NCI-H2171 (cell line): Measurements from ENCODE around the gene MEF2C.
"Not testable (repeated sequence)": the region's sequence is repeated elsewhere in the genome, so short reads cannot be mapped to it uniquely, and the experiment has no call there.

Experiments used
- DNase-seq: peaks from one replicate; lab custom pipeline; 2025; lab: John Stamatoyannopoulos, UW

MEF2C gene

GRCh38 chr5:88798933-88799332 is 84.1 kb downstream of the MEF2C start:
- not testable (repeated sequence) for DNase-seq

GRCh38 chr5:88793797-88794196 is 89.2 kb downstream of the MEF2C start:
- not testable (repeated sequence) for DNase-seq

GRCh38 chr5:88792144-88792840 is 90.7 kb downstream of the MEF2C start:
- DNase-seq, result no peak

- no peak for DNase-seq
Observed at GRCh38 chr5:88787856-88788255, 95.1 kb downstream of the MEF2C start.

- DNase-seq, result no peak
Observed at GRCh38 chr5:88786789-88787188, 96.2 kb downstream of the MEF2C start.

GRCh38 chr5:88785746-88786565 is 97.0 kb downstream of the MEF2C start:
- no peak for DNase-seq

GRCh38 chr5:88782571-88782970 is 100.4 kb downstream of the MEF2C start:
- no peak for DNase-seq

GRCh38 chr5:88780736-88781135 is 102.2 kb downstream of the MEF2C start:
- no peak for DNase-seq

GRCh38 chr5:88778736-88779135 is 104.2 kb downstream of the MEF2C start:
- no peak for DNase-seq

- no peak for DNase-seq
Observed at GRCh38 chr5:88776692-88777091, 106.3 kb downstream of the MEF2C start.

- no peak for DNase-seq
Observed at GRCh38 chr5:88772831-88773230, 110.2 kb downstream of the MEF2C start.

- DNase-seq, result no peak
Observed at GRCh38 chr5:88772047-88772446, 110.9 kb downstream of the MEF2C start.

- no peak for DNase-seq
Observed at GRCh38 chr5:88770276-88771257, 112.4 kb downstream of the MEF2C start.

- DNase-seq, result no peak
Observed at GRCh38 chr5:88769165-88769564, 113.8 kb downstream of the MEF2C start.

GRCh38 chr5:88768411-88768810 is 114.6 kb downstream of the MEF2C start:
- no peak for DNase-seq

- no peak for DNase-seq
Observed at GRCh38 chr5:88765798-88766197, 117.2 kb downstream of the MEF2C start.

- no peak for DNase-seq
Observed at GRCh38 chr5:88765171-88765570, 117.8 kb downstream of the MEF2C start.

- DNase-seq, result no peak
Observed at GRCh38 chr5:88761939-88762338, 121.0 kb downstream of the MEF2C start.

- no peak for DNase-seq
Observed at GRCh38 chr5:88761269-88761850, 121.6 kb downstream of the MEF2C start.

GRCh38 chr5:88760527-88760926 is 122.5 kb downstream of the MEF2C start:
- DNase-seq, result no peak

- DNase-seq, result no peak
Observed at GRCh38 chr5:88758591-88758990, 124.4 kb downstream of the MEF2C start.

- no peak for DNase-seq
Observed at GRCh38 chr5:88758184-88758583, 124.8 kb downstream of the MEF2C start.
